Glutamatergic neuron (in vitro differentiated cells): Measurements from ENCODE around the gene CBFB. TPM values are rescaled to one million over a fixed set of nuclear protein-coding genes. Genes with fewer than 3 reads are reported as not detected.
"Not testable (repeated sequence)": the region's sequence is repeated elsewhere in the genome, so short reads cannot be mapped to it uniquely, and the experiment has no call there.

Experiments used
- DNase-seq: peaks from one replicate; pipeline ENCODE4 v3.0.0; 2022
- H3K27ac Mint-ChIP-seq: one replicate; pipeline ENCODE4 v1.8.0; 2020; ENCODE audit warnings: mild to moderate bottlenecking, mixed read lengths, inconsistent platforms; ENCODE audit not compliant: unreplicated experiment
- H3K27me3 Mint-ChIP-seq: one replicate; pipeline ENCODE4 v1.8.0; 2020; ENCODE audit warnings: mild to moderate bottlenecking, moderate library complexity, mixed read lengths, inconsistent platforms; ENCODE audit not compliant: unreplicated experiment
- H3K36me3 Mint-ChIP-seq: one replicate; pipeline ENCODE4 v1.8.0; 2020; ENCODE audit warnings: mild to moderate bottlenecking, mixed read lengths, inconsistent platforms; ENCODE audit not compliant: unreplicated experiment
- H3K4me1 Mint-ChIP-seq: one replicate; pipeline ENCODE4 v1.8.0; 2020; ENCODE audit warnings: mild to moderate bottlenecking, low read depth, mixed read lengths, inconsistent platforms; ENCODE audit not compliant: unreplicated experiment
- H3K4me3 Mint-ChIP-seq: one replicate; pipeline ENCODE4 v1.8.0; 2020; ENCODE audit warnings: mild to moderate bottlenecking, mixed read lengths, inconsistent platforms; ENCODE audit not compliant: unreplicated experiment
- H3K9me3 Mint-ChIP-seq: one replicate; pipeline ENCODE4 v1.8.0; 2020; ENCODE audit warnings: mild to moderate bottlenecking, moderate library complexity, mixed read lengths, inconsistent platforms; ENCODE audit not compliant: unreplicated experiment
- CTCF ChIP-seq: fragments of 200-600 bp; sonication (generic); IDR thresholded peaks from one replicate; pipeline ENCODE4 v1.5.0; 2021; ENCODE audit not compliant: partially characterized antibody, unreplicated experiment
- total RNA-seq: library from RNA; stranded (reverse); fragmentation: NEBNext Ultra II Directional; extraction: Animal tissue kit (Norgen Biotek cat#: 25700); gene quantifications from one replicate; pipeline ENCODE4 v1.2.1, GENCODE V29; 2021; ENCODE audit not compliant: unreplicated experiment

The CBFB gene
- total RNA-seq, 1 donor from 2014 or later: 168 TPM

- Mint-ChIP-seq H3K36me3 (no peaks in the 10 kb centered on the region), H3K4me3 (no peak overlapping the region)
- no peak for TF ChIP-seq CTCF
These were observed 37.3 kb upstream of the CBFB start for GRCh38 chr16:66991545-66992077.

GRCh38 chr16:66993558-66993957, 35.4 kb upstream of the CBFB start:
- not testable (repeated sequence) for H3K27ac Mint-ChIP-seq, H3K9me3 Mint-ChIP-seq, DNase-seq, H3K36me3 Mint-ChIP-seq, H3K4me1 Mint-ChIP-seq, H3K4me3 Mint-ChIP-seq, H3K27me3 Mint-ChIP-seq

More at GRCh38 chr16:66991545-66992077, 37.3 kb upstream of the CBFB start:
- no peaks in the 10 kb centered on the region for H3K4me1 Mint-ChIP-seq
- peaks cover 1% of the 10 kb centered on the region for H3K27me3 Mint-ChIP-seq
- DNase-seq: no peak
- H3K9me3 Mint-ChIP-seq: peaks cover 2% of the 10 kb centered on the region
- H3K27ac Mint-ChIP-seq: no peak overlapping the region

- Mint-ChIP-seq H3K27ac (no peak overlapping the region), H3K9me3 (peaks cover 5% of the 10 kb centered on the region), H3K4me3 (no peak overlapping the region), H3K36me3 (no peaks in the 10 kb centered on the region), H3K27me3 (peaks cover 12% of the 10 kb centered on the region), H3K4me1 (peaks cover 3% of the 10 kb centered on the region)
- DNase-seq: no peak
- no peak for TF ChIP-seq CTCF
These were observed 32.5 kb upstream of the CBFB start for GRCh38 chr16:66996324-66996982.

- TF ChIP-seq CTCF: no peak
- peaks cover 3% of the 10 kb centered on the region for H3K4me1 Mint-ChIP-seq
- H3K36me3 Mint-ChIP-seq: no peaks in the 10 kb centered on the region
- DNase-seq: no peak
- H3K4me3 Mint-ChIP-seq: no peak overlapping the region
- H3K27me3 Mint-ChIP-seq: peaks cover 12% of the 10 kb centered on the region
- H3K9me3 Mint-ChIP-seq: peaks cover 5% of the 10 kb centered on the region
- H3K27ac Mint-ChIP-seq: no peak overlapping the region
These were observed 32.0 kb upstream of the CBFB start for GRCh38 chr16:66996983-66997358.

- Mint-ChIP-seq H3K27ac (no peak overlapping the region), H3K27me3 (peaks cover 16% of the 10 kb centered on the region), H3K9me3 (peaks cover 5% of the 10 kb centered on the region), H3K4me3 (peak overlapping the region; percentile 38), H3K4me1 (peaks cover 3% of the 10 kb centered on the region), H3K36me3 (no peaks in the 10 kb centered on the region)
- peak; percentile 53 for DNase-seq
- TF ChIP-seq CTCF: no peak
These were observed 28.3 kb upstream of the CBFB start for GRCh38 chr16:67000384-67001351.
